NB4 (cell line): ENCODE results near the gene HSPG2.
"Not testable (repeated sequence)": the region's sequence is repeated elsewhere in the genome, so short reads cannot be mapped to it uniquely, and the experiment has no call there.

Source experiments
- POLR2A ChIP-seq: IDR thresholded peaks from 2 replicates; pipeline ENCODE4 v1.6.1; 2011; ENCODE audit warnings: mild to moderate bottlenecking; ENCODE audit not compliant: insufficient read length; ENCODE audit errors: extremely low read depth
- TF ChIP-seq, protein P1 (sequence below): IDR thresholded peaks from one replicate; pipeline ENCODE4 v1.5.1; 2012; ENCODE audit warnings: low read depth, low read length

DNA sequence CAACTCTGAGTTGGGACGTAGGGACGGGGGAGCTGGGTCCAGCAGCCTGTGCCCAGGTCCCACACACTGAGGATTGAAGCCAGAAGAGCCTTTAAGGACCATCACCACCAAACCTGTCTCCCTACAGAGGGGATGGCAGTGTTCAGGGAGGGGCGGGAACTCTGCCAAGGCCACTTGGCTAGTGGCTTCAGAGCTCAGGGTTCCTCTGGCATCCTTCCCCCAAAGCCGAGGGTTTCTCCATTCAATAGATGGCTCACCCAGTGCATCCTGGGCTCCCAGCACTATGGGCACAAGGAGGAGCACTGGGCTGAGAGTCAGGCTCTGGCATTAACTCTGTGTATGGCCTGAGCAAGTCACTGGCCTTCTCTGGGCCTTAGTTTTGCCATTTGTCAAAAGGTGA lies 44.1 kb upstream of the HSPG2 start:
- TF ChIP-seq, protein P1, sequence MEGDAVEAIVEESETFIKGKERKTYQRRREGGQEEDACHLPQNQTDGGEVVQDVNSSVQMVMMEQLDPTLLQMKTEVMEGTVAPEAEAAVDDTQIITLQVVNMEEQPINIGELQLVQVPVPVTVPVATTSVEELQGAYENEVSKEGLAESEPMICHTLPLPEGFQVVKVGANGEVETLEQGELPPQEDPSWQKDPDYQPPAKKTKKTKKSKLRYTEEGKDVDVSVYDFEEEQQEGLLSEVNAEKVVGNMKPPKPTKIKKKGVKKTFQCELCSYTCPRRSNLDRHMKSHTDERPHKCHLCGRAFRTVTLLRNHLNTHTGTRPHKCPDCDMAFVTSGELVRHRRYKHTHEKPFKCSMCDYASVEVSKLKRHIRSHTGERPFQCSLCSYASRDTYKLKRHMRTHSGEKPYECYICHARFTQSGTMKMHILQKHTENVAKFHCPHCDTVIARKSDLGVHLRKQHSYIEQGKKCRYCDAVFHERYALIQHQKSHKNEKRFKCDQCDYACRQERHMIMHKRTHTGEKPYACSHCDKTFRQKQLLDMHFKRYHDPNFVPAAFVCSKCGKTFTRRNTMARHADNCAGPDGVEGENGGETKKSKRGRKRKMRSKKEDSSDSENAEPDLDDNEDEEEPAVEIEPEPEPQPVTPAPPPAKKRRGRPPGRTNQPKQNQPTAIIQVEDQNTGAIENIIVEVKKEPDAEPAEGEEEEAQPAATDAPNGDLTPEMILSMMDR, result not testable (repeated sequence)
- not testable (repeated sequence) for TF ChIP-seq POLR2A
